Measurements from ENCODE around the gene CHIC1. TPM values are rescaled to one million over a fixed set of nuclear protein-coding genes. Genes with fewer than 3 reads are reported as not detected.

Gene CHIC1
- total RNA-seq, 2 experiments from 2014 or later: 3.7 to 4.7 TPM

Other genes with a start within 250 kb of the CHIC1 start
- not detected for gene CDX4, start 116.1 kb upstream of the CHIC1 start, total RNA-seq

Measured in activated CD4-positive, alpha-beta T cell treated with anti-CD3 and anti-CD28 coated beads for 36 hours (primary cell).